PC-3 (cell line): ENCODE data around the gene MAEA.

Experiments used
- EZH2 ChIP-seq: fragments of 300-600 bp; sonication (generic); IDR thresholded peaks from one replicate; pipeline ENCODE4 v1.6.1; 2017; ENCODE audit warnings: antibody characterized with exemption, mild to moderate bottlenecking, low read length; ENCODE audit not compliant: unreplicated experiment
- TF ChIP-seq, protein P1 (sequence below): fragments of 300-600 bp; sonication (generic); conservative IDR thresholded peaks from 2 replicates; pipeline ENCODE4 v1.5.1; 2017; ENCODE audit warnings: antibody characterized with exemption, low read depth, mild to moderate bottlenecking, low read length

DNA sequence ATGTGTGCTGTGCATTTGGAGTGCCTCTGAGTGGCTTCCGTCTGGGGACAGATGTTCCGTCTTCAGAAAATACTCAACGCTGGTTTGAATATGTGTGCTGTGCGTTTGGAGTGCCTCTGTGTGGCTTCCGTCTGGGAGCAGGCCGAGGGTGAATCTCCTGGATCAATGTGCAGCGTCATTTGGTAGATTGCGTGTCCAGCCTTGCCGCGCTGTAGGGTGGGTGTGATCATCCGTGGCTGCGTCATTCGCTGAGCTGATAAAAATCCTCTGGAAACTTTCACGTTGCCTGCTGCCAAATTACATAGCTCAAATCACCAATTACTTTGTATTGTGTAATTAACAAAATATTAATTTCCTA is 69.4 kb downstream of the MAEA start:
- TF ChIP-seq, protein P1, sequence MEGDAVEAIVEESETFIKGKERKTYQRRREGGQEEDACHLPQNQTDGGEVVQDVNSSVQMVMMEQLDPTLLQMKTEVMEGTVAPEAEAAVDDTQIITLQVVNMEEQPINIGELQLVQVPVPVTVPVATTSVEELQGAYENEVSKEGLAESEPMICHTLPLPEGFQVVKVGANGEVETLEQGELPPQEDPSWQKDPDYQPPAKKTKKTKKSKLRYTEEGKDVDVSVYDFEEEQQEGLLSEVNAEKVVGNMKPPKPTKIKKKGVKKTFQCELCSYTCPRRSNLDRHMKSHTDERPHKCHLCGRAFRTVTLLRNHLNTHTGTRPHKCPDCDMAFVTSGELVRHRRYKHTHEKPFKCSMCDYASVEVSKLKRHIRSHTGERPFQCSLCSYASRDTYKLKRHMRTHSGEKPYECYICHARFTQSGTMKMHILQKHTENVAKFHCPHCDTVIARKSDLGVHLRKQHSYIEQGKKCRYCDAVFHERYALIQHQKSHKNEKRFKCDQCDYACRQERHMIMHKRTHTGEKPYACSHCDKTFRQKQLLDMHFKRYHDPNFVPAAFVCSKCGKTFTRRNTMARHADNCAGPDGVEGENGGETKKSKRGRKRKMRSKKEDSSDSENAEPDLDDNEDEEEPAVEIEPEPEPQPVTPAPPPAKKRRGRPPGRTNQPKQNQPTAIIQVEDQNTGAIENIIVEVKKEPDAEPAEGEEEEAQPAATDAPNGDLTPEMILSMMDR = no peak
- TF ChIP-seq EZH2 = no peak
